Fibroblast of the conjunctiva (primary cell): Measurements from ENCODE around the gene TDRD7.
"Not testable (repeated sequence)": the region's sequence is repeated elsewhere in the genome, so short reads cannot be mapped to it uniquely, and the experiment has no call there.

Experiments
- DNase-seq: peaks from one replicate; pipeline ENCODE4 v3.0.0-alpha.2; 2010; ENCODE audit warnings: low read depth

The TDRD7 gene

DNA sequence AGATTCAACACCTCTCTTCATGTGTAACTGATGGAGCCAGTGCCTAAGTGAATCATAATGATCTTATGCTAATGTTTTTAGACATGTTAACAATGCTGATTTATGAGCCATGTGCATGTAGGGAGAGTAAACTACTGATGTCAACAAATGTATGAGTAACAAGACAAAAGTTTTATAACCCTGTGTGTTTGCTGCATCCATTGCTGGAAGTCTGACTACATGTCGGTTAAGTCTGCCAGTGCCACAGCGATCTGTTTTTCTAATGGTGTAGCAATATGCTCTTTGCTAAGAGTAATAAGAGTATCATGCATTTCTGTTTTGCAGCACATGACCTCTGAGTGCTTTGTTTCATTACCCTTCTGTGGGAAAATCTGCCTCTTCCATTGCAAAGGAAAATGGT is 63.2 kb downstream of the TDRD7 start:
- DNase-seq, result no peak

DNA sequence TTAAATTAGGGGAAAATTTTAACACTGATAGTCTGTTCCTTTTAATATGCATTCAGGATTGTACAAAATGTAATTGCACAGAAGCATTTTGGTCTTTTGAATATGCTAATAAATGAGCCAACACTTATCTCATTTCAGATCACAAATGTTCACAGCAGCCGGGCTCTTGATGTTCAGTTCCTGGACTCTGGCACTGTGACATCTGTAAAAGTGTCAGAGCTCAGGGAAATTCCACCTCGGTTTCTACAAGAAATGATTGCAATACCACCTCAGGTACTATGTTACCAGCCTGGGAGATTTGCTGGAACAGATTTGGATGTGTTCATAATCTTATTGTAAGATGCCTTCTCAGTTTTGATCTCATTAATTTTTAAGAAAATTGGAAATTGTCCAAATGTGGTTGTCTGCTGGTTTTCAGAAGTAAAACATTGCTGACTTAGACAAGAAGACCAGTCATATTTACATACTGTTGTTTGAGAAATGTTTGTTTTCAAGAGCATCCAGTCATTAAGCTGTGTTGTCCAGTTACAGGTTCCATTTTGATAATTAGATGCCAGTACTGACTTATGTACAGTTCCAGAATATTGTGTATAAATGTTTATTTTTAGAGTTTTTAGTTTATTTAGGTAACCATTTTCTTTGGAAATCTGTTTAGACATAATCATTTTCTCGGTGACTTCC is 66.5 kb downstream of the TDRD7 start:
- no peak for DNase-seq

DNA sequence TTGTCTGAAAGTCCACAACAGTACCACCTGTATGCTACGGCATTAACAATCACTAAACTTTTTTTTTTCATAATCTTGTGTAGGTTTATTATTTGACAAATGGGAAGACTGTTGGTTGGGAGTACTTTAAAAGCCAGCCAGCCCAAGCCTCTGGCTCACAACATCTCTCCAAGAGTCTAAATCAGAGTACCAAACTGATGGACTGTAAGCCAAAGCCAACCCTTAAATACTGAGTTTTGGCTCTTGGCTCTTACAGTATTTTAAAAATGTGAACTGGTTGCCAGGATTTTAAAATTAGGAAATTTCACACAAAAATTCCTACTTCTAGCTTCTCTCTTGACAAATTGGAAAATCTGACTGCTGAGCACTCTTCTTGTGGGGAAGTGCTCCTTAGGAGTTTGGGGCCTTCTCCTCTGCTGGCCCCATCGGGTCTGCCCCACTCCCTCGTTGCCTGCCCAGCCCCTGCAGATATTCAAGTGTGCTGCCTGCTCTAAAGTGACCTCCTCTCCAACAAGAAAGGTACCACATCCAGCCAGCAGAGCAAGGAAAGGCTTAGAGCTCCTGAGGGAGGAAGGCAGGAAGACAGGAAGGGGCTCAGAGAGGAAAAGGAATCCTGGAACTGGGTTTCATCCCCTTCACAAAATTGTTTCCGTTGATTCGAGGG is 67.7 kb downstream of the TDRD7 start:
- DNase-seq, result no peak

DNA sequence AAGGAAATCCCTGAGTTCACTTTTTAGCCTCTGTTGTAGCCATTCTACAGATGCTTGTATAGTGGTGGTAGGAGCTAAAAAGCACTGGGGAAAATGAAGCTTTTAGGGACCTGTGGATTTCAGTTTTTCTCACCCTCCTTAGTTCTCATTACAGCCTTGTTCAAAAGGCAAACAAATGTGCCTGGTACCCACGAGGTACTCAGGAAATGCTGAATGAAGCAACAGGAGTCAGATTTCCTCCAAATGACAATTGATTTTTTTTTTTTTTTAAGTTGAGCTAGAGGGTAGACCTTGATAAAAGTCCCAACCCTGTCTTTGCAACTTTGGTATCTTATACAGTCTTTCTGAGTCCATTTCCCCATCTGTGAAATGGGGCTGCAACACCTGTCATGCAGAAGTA is 68.3 kb downstream of the TDRD7 start:
- DNase-seq, result no peak

DNA sequence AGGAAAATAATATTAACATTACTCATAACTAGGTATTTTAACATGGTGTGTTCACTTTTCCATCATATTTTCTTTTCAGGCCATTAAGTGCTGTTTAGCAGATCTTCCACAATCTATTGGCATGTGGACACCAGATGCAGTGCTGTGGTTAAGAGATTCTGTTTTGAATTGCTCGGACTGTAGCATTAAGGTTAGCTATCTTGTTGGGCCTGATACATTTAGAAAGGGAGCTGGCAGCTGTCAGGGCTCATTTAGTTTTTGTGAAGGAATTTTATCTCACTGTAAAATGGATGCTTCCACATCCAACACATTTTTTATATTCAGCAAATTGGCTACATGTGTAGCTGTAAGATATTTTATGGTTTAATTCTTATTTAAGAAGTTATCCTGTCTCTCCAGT is 68.9 kb downstream of the TDRD7 start:
- no peak for DNase-seq

DNA sequence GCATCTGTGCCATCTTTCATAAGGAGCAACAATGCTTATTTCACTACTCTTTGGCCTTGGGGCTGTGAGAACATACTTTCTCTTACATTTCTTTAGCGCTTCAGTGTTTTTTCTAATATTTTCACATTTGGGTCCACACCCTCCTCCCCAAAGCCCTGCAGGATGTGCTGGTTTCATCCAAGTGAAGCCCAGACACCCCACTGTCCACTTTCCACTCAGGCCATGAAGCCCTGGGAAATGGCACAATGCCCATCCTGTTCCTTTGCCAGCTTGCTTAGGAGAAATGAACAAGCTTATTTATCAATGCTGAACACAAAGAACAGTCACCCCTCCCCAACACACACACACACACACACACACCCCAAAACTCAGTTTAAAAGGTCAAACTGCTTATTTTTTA is 72.2 kb downstream of the TDRD7 start:
- no peak for DNase-seq

DNA sequence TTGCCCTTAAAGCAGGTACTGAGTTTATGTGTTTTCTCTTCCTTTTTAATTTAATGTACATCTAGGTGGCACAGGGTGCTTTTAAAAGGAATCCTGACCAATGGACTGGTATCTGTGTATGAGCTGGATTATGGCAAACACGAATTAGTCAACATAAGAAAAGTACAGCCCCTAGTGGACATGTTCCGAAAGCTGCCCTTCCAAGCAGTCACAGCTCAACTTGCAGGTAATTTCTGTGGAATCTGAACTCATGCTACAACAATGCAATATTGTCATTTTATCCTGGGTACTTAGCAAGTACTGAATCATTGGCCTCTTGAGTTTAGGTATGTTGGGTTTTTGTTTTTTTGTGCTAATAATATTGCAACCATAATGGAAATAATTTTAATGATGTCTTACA is 75.2 kb downstream of the TDRD7 start:
- DNase-seq, result no peak

DNA sequence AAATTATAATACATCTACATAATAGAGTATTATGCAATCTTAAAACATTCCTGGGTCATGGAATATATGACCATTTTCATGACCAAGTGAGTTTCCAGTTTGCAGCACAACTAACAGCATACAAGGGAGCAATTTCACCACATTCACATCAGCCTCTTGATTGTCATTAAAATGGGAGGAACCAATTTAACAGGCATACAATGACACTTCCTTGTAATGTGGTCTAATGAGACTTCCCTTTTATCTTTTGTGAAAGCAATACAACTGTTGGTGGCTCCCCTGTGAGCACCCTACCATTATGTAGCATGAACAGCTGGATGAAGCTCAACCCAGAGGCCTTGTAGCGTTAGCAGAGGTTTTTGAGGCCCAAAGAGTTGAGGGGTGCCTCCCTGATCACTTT is 76.0 kb downstream of the TDRD7 start:
- no peak for DNase-seq

DNA sequence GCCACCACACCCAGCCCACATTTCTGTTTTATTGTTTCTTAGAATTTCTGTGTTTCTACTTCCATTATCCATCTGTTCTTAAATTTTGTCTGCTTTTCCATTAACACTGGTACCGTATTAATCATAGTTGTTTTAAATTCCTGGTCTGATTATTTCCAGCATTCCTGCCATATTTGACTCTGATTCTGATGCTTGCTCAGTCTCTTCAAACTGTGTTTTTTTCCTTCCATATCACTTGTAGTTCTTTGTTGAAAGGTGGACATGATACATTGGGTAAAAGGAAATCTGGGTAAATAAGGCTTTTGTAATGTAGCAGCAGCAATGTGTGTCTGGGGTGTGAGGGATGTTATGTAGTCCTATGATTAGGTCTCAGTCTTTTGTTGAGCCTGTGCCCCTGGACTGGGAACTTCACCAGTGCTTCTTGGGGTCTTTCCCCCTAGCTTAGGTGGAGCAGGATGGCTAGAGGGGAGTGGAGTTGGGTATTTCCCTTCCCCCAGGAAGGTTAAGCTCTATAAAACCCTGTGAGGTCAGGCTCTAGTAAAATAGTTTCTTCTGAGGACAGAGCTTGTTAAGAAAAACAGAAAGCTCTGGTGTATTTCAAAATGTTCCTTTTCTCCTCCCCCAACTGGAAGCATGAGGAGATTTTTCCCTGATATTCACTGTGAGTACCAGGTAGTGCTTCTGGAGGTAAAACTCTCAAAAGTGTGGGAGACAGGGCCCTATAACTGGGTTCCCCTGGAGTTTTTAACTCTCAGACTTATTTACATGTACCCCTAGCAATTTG is 79.5 kb downstream of the TDRD7 start:
- no peak for DNase-seq

DNA sequence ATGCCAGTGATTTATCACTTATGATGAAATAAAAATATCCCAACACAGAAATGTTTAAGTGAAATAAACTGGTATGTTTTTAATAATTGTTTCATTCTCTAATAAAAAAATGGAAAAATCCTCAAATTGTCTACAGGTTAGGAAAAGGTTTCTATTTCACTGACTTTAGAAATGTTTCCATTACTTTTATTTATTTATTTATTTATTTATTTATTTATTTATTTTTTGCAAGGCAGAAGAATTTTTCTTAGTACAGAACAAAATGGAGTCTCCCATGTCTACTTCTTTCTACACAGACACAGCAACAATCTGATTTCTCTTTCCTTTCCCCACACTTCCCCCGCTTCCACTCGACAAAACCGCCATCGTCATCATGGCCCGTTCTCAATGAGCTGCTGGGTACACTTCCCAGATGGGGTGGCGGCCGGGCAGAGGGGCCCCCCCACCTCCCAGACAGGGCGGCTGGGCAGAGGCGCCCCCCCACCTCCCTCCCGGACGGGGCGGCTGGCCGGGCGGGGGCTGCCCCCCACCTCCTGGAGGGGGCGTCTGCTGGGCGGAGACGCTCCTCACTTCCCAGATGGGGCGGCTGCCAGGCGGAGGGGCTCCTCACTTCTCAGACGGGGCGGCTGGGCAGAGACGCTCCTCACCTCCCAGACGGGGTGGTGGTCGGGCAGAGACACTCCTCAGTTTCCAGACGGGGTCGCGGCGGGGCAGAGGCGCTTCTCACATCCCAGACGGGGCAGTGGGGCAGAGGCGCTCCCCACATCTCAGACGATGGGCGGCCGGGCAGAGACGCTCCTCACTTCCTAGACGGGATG is 85.9 kb downstream of the TDRD7 start:
- DNase-seq, result not testable (repeated sequence)

DNA sequence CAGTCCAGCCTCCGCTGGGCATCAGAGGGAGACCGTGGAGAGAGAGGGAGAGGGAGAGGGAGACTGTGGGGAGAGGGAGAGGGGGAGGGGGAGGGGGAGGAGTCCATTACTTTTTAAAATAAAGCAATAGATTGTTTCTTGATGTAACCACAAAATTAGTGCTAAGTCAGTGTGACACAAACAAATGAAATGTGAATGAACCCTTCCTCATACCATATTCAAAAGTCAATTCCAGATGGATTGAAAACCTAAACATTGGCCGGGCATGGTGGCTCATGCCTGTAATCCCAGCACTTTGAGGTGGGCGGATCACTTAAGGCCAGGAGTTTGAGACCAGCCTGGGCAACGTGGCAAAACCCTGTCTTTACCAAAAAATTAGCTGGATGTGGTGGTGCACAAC is 87.0 kb downstream of the TDRD7 start:
- not testable (repeated sequence) for DNase-seq

DNA sequence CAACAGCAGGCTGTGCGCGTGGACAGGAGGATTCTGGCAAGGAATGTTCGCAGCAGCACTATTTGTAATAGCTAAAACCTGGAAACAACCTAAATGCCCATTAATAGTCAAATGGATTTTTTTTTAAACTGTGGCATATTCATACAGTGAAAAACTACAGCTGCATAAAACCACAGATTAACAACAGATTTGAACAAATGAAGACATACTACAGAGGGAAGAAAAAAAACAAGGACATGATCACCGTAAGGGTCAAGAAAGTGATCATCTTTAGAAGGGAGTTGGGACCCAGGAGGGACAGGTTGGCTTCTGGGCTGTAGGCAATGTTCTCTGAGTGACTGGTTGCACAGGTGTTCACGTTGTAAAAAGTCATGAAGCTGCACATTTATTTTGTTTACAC is 88.4 kb downstream of the TDRD7 start:
- no peak for DNase-seq

DNA sequence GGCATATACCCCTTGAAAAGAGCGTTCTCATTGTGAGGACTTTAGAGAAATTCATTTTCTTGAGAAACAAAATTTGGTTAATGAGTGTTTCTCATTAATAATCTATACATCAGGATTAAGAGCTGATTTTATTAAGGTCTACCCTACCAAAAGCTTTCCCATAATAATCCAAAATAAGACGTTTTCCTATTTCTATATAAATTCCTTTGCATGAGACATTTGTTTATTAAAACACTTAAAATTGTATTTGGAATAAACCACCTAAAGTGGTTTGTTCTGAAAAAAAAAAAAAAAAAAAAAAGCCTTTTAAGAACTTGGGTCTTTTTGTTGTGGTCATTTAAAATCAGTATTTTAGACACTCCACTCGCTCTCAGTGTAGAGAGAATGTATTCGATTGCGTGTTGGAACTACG is 88.9 kb downstream of the TDRD7 start:
- DNase-seq, result no peak

DNA sequence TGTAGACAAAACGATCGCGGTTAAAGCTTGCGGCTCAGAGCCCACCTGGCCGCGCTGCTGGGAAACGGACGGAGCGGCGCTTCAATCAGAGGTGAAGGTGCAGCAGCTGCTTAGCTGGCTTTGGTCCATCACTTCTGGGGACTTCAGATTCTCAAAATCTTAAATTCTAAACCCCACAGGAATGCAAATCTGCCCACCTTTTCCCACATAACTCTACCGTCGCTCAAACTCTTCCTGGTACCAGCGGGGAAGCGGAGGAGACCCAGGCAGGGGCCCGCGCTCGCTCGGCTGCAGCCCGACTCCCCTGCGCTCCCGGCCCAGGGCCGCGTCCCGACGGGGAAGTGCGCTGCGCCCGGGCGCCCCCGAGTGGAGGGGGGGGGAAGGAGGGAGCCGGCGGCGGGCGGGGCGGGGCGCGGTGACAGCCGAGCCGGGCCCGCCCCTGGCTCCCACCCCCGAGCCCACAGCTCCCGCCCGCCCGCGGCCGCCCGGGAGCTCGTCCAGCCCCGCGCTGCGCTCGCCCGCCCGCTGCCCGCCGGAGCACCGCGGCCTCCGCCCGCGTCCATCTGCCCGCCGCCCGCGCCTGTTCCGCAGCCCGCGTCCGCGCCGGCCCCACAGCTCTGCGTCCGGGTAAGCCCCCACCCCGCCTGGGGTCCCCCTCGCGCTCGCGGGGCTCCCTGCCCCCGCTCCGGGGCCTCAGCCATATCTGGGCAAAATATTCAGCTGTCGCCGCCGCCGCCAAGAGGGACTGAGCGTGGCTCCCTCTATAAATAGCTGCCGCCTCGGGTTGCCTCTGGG is 89.5 kb downstream of the TDRD7 start, which contains the start of gene TMOD1:
TSS of gene TMOD1 (plus strand) at position 490 of the 795 bp plus-strand sequence. CDS start 22,523 bp downstream, outside the sequence.
- no peak for DNase-seq

DNA sequence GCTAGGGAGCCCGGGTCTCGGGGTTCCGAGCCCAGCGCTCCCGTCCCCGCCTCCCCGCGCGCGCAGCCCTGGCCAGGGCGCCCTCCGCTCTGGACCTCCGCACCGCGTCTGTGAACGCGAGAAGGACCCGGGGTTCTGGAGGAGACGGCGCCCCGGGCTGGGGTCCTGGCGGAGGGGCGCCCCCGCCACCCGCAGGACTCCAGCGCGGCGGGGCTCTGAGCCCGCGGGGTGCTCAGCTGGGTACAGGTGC is 90.0 kb downstream of the TDRD7 start:
- DNase-seq, result no peak

DNA sequence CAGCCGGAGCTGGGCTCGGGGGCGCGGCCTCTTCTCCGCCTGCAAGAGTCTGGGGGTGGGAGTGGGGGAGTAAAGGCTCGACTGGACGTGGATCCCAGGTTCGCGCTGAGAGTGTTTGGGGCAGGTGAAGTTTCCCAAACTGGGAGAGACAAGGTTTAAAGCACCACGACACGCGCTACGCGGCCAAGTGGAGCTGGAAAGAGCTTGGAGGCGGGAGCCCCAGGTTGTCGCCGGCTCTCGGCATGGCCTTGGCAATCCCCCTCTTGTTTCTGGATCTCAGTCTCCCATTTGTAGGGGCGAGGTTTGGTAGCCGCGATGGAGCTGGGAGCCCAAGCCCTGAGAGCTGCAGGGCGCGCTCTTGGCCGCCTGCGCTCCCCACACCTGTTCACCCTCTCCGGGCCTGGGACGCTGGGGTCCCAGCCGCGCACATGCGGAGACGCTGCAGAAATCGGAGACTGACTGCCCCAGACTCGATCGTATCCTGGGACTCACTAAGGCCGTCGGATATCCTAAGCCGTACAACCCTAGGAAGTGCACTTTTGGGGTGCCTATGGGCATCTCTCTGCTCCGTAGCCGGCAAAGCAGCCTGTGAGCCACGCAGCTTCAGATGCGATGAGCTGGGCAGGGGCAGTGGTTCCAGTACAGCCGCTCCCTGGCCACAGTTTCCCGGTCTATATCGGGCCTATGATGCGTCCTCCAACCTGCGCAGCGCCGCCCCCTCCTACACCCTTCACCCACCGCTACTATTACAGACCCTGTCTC is 90.5 kb downstream of the TDRD7 start:
- DNase-seq, result no peak

DNA sequence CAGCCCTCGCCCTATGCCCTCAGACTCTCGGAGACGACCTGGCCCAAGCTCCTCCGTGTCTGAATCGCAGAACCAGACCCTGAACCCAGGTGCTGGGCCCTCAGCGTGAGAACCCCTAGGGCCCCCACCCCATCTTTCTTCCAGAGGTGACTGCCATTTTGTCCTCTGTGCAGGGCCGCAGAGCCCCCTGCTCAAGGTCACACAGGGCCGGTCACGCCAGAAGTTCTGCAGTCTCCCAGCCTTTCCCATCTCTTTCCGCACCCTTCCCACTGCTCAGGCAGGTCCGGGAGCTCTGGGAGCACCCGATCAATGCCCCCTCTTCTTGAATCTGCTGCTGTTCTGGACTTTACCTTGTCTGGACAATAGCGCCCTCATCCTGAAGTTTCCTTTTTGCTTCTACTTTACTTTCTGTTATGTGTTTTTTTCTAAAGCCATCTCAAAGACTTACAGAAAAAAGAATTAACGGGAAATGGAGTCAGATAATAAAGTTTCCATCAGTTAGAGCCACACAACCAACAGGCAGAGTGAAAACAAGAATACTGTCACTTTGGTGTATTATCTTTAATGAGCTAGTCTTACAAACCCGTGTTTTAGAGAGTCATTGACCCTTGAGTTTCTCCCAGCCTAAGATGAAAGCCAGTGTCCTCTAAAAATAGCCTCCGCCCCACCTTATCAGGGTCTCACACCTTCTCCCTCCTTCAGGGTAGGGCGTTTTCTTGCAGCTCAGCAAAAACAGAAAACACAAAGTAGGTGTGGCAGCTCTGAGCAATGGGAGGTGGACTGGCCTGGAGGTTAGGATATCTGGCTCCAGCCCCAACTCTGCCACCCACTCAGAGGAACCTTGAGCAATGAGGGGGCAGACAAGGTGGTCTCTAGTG is 91.3 kb downstream of the TDRD7 start:
- no peak for DNase-seq

DNA sequence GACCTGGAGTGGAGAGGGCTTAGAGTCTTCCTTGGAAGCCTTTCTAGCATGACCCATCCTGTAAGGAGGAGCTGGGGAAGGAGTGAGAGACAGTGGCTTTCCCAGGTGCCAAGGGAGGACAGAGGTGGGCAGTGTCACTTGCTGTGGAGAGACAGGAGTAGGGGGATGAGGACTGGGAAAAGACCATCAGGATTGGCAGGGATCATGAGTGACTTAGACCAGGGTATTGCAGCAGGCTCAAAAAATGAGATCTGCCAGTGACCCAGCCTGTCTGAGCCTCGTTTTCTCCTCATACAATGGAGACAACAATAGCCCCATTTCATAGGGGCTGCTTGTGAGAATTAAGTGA is 91.9 kb downstream of the TDRD7 start:
- DNase-seq, result no peak

DNA sequence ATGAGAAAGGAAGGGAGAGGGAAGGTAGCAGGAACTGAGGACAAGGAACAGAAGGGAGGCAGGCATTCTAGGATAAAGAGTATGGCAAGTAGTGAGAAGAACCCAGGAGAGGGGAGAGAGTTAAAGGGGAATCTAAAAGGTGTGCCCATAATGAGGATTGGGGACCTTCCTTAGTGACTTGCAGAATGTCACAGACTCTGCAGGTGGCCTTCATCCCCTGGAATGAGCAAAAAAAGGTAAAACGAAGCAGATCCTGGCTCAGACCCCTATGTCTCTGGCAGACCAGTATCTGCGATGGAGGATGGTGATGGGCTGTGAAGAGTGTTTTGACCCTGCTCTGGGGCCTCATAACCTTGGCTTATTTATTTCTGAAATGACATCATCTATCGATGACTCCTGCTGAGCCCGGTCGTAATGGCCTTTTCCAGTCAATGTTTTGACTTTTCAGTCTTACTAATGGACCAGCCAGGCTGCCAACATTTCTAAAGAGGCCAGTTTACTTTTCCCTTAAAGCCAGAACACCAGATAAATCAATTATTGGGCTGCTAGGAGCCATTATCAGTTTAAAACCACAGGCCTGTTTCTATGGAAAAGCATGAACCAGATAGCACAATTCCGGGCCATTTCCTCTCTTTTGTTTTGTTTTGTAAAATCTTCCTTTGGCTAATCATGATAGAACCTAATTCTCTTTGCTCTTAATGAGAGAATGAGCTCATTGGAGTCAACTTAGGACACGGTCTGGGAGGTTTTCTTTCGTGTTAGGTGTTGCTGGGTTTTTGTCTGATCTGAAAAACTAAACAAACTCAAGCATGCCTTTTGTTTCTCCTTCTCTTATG is 92.7 kb downstream of the TDRD7 start:
- DNase-seq, result no peak
